ENCODE measurements around the gene CBARP.

Gene CBARP

DNA sequence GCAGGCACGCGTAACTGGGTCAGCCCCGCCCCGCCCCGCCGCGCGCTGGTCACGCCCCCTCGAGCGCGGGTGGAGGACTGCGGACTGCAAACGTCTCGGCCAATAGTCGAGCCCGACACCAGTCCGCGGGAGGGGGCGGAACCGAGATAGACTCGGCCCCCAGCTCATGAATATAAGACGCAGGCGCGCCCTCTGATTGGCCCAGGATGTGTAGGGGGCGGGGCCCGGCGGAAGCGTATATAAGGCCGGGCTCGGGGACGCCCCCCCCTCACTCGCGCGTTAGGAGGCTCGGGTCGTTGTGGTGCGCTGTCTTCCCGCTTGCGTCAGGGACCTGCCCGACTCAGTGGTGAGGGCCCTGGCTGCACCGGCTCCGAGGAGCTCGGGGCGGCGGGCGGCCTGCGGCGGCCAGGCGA lies 31.3 kb upstream of the CBARP start, which contains the start of gene CIRBP:
CIRBP (plus strand) TSS at position 268 of the 413 bp plus-strand sequence. CDS start 1,602 bp downstream, outside the sequence.
- 0 to 1% methylated on average over 50 of the region's 50 CpGs for WGBS, 2 experiments
- Histone ChIP-seq H3K36me3 (ENCODE audit: control insufficient read depth, insufficient read depth, low read length) (peaks cover 27% of the 10 kb centered on the region), H3K4me1 (ENCODE audit: control insufficient read depth, insufficient read depth, low read length) (peaks cover 54% of the 10 kb centered on the region), H3K27ac (ENCODE audit: insufficient read depth, low read depth, low read length, poor library complexity, severe bottlenecking) (peak within 1 kb of the TSS; percentile 97), H3K27me3 (ENCODE audit: control insufficient read depth, insufficient read depth, low read length, poor library complexity, severe bottlenecking) (peaks cover 16% of the 10 kb centered on the region), H3K9me3 (ENCODE audit: control insufficient read depth, low read length) (no peaks in the 10 kb centered on the region), H3K4me3 (ENCODE audit: insufficient read depth, low read depth, low read length) (peak within 1 kb of the TSS; percentile 68)

DNA sequence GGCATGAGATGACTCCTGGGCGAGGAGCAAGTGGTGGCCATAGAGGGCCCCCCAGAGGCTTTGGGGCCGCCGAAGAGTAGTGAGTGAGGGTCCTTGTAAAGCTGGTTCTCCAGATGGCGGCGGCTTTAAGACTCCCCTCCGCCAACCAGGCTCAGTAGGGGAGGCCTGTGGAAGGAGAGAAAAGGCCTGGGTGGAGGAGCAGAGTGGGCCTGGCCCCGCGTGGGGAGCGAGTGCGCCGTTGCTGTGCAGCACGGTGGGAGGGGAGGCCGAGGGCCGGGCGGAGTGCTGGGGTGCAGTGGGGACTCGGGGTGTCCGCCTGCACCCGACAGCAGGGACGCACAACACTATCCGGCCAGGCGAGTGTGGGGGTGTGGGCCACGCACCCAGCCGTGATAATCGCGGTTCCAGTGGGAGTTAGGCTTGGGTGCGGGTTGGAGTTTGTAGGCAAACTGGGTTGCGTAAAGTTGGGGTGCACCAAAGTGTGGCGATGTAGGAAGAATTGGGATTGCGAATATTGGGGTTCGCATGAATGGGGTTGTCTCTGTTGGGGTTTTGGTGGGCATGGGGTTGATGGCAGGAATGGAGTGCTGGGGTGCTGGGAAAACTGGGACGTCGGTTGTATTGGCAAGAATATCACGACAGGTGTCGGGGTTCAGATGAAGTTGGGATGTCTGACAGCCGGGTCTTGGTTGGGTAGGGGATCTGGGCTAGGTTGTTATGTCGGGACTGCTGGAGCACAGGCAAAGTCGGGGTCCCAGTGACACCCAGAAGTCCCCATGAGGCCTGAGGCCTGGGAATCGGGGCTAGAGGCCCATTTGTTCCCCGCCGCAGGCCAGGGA lies 30.6 kb upstream of the CBARP start:
- H3K36me3 ChIP-seq (ENCODE audit: control insufficient read depth, insufficient read depth, low read length), result peaks cover 22% of the 10 kb centered on the region
- H3K9me3 ChIP-seq (ENCODE audit: control insufficient read depth, low read length), result no peaks in the 10 kb centered on the region
- H3K4me3 ChIP-seq (ENCODE audit: insufficient read depth, low read depth, low read length), result peak overlapping the region; percentile 58
- H3K4me1 ChIP-seq (ENCODE audit: control insufficient read depth, insufficient read depth, low read length), result peaks cover 55% of the 10 kb centered on the region
- WGBS, 2 experiments, result 63 to 65% methylated on average over 40 of the region's 40 CpGs
- H3K27ac ChIP-seq (ENCODE audit: insufficient read depth, low read depth, low read length, poor library complexity, severe bottlenecking), result no peak overlapping the region
- H3K27me3 ChIP-seq (ENCODE audit: control insufficient read depth, insufficient read depth, low read length, poor library complexity, severe bottlenecking), result peaks cover 16% of the 10 kb centered on the region

DNA sequence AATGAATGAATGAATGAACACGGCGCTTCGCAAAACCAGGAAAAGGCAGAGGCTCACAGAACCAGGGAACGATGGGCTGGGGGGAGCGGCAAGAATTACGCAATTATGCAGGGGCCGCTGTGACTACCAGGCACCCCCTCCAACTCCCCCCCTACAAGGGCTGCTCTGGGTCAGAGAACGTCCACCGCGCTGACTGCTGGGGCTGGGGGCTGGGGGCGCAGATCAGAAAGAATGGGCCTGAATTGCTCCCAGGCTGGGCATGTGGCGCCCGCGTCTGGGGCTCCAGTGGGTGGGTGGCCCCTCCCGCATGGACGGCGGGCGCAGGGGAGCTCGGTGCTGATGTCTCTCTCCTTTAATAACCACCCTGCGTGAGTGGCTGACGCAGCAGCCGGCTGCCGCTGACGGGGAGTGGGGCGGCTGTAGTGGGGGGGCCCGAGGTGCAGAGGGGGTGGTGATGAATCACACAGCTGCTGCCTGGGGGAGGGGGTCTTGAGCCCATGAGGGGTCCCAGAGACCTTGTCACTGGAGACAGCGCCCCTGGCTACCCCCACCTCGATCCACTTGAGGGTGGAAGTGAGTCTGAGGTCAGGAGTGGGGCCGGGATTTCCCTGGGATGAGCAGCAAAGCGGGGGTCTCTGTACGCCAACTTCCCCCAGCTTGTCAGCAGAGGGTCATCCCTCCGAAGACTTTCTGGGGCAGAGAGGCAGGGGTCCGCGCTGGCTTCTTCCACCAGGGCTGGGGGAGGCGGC lies 29.8 kb upstream of the CBARP start:
- Histone ChIP-seq H3K4me3 (ENCODE audit: insufficient read depth, low read depth, low read length) (peak overlapping the region; percentile 58), H3K4me1 (ENCODE audit: control insufficient read depth, insufficient read depth, low read length) (peaks cover 55% of the 10 kb centered on the region), H3K9me3 (ENCODE audit: control insufficient read depth, low read length) (no peaks in the 10 kb centered on the region), H3K27ac (ENCODE audit: insufficient read depth, low read depth, low read length, poor library complexity, severe bottlenecking) (no peak overlapping the region), H3K27me3 (ENCODE audit: control insufficient read depth, insufficient read depth, low read length, poor library complexity, severe bottlenecking) (peaks cover 16% of the 10 kb centered on the region), H3K36me3 (ENCODE audit: control insufficient read depth, insufficient read depth, low read length) (peaks cover 14% of the 10 kb centered on the region)
- WGBS, 2 experiments, result 25% methylated on average over 35 of the region's 35 CpGs

DNA sequence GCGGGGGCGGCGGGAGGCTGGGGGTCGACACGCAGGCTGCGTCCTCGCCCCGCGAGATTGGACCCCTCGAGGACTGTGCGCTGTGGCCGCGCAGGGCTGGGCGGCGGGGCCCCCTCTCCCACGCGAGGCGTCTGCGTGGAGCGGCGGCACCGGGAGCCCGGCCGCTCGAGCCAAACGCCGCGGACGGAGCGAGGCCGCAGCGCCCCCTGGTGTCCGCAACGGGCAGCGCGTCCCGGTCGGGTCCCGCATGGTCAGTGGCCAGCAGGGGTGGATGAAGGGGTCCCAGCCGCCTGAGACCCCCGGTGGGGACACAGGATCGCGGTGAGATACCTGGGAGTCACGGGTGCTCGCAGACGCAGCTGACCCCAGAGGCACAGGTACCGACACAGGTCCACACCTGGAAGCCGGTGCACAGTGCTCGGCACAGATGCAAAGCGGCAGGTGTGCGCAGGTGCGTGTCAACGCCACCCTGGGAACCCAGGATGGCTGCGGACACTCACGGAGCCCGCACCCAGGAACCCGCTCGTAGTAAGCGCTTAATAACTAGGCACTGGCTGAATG lies 29.2 kb upstream of the CBARP start:
- peak overlapping the region; percentile 66 for H3K27ac ChIP-seq (ENCODE audit: insufficient read depth, low read depth, low read length, poor library complexity, severe bottlenecking)

DNA sequence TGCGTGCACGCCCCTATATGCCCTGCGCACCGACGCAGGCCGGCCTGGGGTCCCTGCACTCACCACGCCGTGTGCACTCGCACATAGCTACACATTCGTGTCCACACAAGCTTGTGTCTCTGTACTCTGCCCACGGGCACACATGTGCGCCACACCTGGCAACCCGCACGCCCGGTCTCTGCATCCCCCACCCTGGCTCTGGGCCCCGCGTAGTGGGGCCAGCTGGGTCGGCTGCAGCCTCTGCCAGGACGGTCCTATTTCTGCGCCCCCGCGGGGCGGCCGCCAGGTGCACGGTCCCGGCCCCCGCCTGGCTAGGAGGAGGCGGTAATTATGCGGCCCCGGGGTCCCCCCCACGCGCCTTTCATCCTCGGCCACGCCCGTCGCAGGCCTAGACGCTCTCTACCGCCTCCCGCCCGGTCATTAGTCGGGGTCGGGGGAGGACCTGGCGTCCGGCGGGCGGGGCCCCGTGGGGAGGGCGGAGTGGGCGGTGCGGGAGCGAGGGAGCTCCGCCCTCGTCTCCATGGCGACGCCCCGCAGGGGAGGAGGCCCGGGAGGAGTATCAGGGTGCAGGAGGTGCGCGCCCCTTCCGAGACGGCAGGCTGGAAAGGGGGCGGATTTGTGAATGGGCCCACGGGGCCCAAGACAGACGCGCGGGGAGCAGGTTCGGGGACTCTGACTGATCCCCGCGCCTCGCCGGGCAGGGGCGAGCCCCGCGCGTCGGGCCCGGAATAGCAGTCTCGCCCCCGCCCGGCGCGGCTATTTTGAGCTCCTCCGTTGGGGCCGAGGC lies 28.5 kb upstream of the CBARP start:
- Histone ChIP-seq H3K4me1 (ENCODE audit: control insufficient read depth, insufficient read depth, low read length) (peaks cover 66% of the 10 kb centered on the region), H3K36me3 (ENCODE audit: control insufficient read depth, insufficient read depth, low read length) (peaks cover 2% of the 10 kb centered on the region), H3K4me3 (ENCODE audit: insufficient read depth, low read depth, low read length) (peak overlapping the region; percentile 58), H3K27me3 (ENCODE audit: control insufficient read depth, insufficient read depth, low read length, poor library complexity, severe bottlenecking) (peaks cover 16% of the 10 kb centered on the region), H3K9me3 (ENCODE audit: control insufficient read depth, low read length) (no peaks in the 10 kb centered on the region), H3K27ac (ENCODE audit: insufficient read depth, low read depth, low read length, poor library complexity, severe bottlenecking) (peak overlapping the region; percentile 66)
- WGBS, 2 experiments, result 1 to 2% methylated on average over 84 of the region's 84 CpGs

More for the DNA sequence above, 29.2 kb upstream of the CBARP start:
- H3K9me3 ChIP-seq (ENCODE audit: control insufficient read depth, low read length), result no peaks in the 10 kb centered on the region
- 2% methylated on average over 59 of the region's 59 CpGs for WGBS, 2 experiments
- peaks cover 16% of the 10 kb centered on the region for H3K27me3 ChIP-seq (ENCODE audit: control insufficient read depth, insufficient read depth, low read length, poor library complexity, severe bottlenecking)
- peaks cover 9% of the 10 kb centered on the region for H3K36me3 ChIP-seq (ENCODE audit: control insufficient read depth, insufficient read depth, low read length)
- H3K4me3 ChIP-seq (ENCODE audit: insufficient read depth, low read depth, low read length), result peak overlapping the region; percentile 58
- peaks cover 61% of the 10 kb centered on the region for H3K4me1 ChIP-seq (ENCODE audit: control insufficient read depth, insufficient read depth, low read length)

DNA sequence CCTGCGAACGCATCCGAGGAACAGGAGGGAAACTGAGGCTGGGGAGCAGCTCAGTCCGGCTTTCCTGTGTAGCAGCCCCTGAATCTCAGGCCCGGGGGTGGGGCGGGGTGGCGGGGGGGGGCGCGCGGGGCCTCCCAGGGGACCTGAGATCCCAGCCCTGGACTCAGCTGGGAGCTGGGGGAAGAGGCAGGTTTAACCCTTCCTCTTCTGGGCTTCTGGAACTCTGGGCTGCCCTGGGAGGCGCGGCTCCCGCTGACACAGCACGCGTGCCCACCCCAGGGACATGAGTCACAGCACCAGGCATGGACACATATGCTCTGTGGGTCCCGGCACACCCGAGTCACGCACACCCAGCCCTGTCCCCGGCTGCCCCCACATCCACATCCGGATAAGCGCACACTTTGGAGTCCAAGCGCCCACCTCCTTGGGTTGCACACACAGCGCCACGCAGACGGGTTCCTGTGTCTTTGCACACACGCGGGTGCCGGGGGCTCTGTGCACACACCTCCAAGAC lies 27.9 kb upstream of the CBARP start:
- H3K9me3 ChIP-seq (ENCODE audit: control insufficient read depth, low read length), result no peaks in the 10 kb centered on the region
- peaks cover 61% of the 10 kb centered on the region for H3K4me1 ChIP-seq (ENCODE audit: control insufficient read depth, insufficient read depth, low read length)
- H3K36me3 ChIP-seq (ENCODE audit: control insufficient read depth, insufficient read depth, low read length), result no peaks in the 10 kb centered on the region
- H3K4me3 ChIP-seq (ENCODE audit: insufficient read depth, low read depth, low read length), result peak overlapping the region; percentile 58
- whole genome bisulfite sequencing, 2 experiments, result 6% methylated on average over 28 of the region's 28 CpGs
- peak overlapping the region; percentile 28 for H3K27ac ChIP-seq (ENCODE audit: insufficient read depth, low read depth, low read length, poor library complexity, severe bottlenecking)
- peaks cover 16% of the 10 kb centered on the region for H3K27me3 ChIP-seq (ENCODE audit: control insufficient read depth, insufficient read depth, low read length, poor library complexity, severe bottlenecking)

DNA sequence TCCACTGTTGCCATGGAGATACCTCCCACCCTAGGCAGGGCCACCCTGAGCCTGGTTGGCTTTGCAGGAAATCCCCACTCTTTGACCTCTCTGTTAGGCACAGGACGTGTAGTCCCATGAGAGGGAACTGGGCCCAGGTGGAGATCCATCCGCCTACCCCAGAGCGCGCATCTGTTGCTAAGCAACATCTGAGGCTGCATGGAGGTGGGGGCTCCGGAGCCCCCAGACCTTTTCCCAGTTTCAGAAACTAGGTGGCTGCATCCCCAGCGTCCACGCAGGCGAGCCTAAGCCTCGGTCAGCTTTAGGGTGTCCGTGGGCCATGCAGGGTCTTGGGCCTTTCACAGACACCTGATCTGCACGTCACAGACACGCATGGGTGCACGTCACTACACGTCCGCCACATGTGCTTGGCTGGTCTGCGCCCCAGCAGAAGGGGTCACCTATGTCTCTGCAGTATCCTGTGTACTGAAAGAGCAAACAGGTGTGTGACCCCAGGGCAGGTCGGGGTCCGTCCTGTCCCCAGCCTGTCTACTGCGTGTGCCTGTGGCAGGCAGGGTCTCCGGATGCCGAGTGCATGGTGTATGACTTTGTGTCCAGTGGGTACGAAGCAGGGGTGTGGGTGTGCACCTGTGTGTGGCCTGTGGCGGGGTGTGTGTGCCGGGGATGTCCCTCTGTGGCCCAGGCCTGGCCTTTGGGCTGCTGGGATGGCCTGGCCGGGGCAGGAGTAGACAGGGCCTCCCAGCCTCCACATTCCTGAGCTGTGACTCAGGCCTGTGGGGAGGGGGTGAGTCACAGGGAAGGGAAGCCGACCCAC lies 27.2 kb upstream of the CBARP start:
- Histone ChIP-seq H3K36me3 (ENCODE audit: control insufficient read depth, insufficient read depth, low read length) (no peaks in the 10 kb centered on the region), H3K27ac (ENCODE audit: insufficient read depth, low read depth, low read length, poor library complexity, severe bottlenecking) (peak overlapping the region; percentile 77), H3K27me3 (ENCODE audit: control insufficient read depth, insufficient read depth, low read length, poor library complexity, severe bottlenecking) (peaks cover 16% of the 10 kb centered on the region), H3K4me3 (ENCODE audit: insufficient read depth, low read depth, low read length) (no peak overlapping the region), H3K4me1 (ENCODE audit: control insufficient read depth, insufficient read depth, low read length) (peaks cover 61% of the 10 kb centered on the region), H3K9me3 (ENCODE audit: control insufficient read depth, low read length) (no peaks in the 10 kb centered on the region)
- 66 to 68% methylated on average over 26 of the region's 26 CpGs for WGBS, 2 experiments

DNA sequence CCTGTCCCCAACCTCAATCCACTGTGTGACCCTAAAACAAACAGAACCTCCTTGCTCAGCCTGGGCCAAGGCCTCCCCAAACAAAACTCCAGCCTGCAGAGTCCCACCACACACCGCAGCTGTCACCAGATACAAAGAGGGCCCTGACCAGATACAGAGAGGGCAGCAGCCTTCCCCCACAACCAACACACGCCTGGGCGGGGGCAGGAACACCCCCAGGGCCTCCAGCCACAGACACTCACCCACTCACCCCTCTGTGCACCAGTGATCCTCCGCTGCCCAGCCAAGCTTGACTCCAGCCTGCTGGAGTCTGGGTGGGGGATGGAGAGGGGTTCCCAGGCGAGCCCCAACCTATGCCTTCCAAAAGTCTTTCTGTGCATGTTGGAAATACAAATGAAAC lies 25.4 kb upstream of the CBARP start:
- Histone ChIP-seq H3K4me1 (ENCODE audit: control insufficient read depth, insufficient read depth, low read length) (peaks cover 67% of the 10 kb centered on the region), H3K36me3 (ENCODE audit: control insufficient read depth, insufficient read depth, low read length) (no peaks in the 10 kb centered on the region), H3K27me3 (ENCODE audit: control insufficient read depth, insufficient read depth, low read length, poor library complexity, severe bottlenecking) (peaks cover 13% of the 10 kb centered on the region), H3K9me3 (ENCODE audit: control insufficient read depth, low read length) (no peaks in the 10 kb centered on the region), H3K4me3 (ENCODE audit: insufficient read depth, low read depth, low read length) (no peak overlapping the region), H3K27ac (ENCODE audit: insufficient read depth, low read depth, low read length, poor library complexity, severe bottlenecking) (no peak overlapping the region)
- 69% methylated on average over 5 of the region's 5 CpGs for WGBS, 2 experiments

DNA sequence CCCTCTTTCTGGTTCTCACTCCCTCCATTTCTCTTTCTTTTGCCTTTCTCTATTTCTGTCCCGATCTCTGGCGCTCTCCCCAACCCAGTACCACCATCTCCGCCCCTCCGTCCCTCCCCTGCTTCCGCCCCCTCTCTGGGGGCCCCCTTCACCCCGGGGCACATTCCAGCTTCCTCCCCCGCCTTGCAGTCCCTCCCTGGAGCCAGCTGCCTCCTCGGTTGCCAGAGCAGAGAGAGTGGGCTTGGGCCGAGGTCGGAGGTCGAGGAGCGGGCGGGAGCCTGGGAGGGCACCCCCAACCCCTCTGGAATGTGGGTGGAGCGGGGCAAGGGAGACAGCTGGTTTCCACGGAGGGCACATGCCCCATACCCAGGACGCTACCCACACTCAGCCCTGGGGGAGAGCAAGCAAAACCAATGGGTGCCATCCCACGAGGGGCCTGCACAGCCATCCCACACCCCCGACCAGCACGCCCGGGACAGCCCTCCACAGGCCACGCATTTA lies 24.9 kb upstream of the CBARP start:
- Histone ChIP-seq H3K4me3 (ENCODE audit: insufficient read depth, low read depth, low read length) (peak overlapping the region; percentile 71), H3K27ac (ENCODE audit: insufficient read depth, low read depth, low read length, poor library complexity, severe bottlenecking) (peak overlapping the region; percentile 13), H3K36me3 (ENCODE audit: control insufficient read depth, insufficient read depth, low read length) (no peaks in the 10 kb centered on the region), H3K27me3 (ENCODE audit: control insufficient read depth, insufficient read depth, low read length, poor library complexity, severe bottlenecking) (peaks cover 8% of the 10 kb centered on the region), H3K4me1 (ENCODE audit: control insufficient read depth, insufficient read depth, low read length) (peaks cover 67% of the 10 kb centered on the region), H3K9me3 (ENCODE audit: control insufficient read depth, low read length) (no peaks in the 10 kb centered on the region)
- WGBS, 2 experiments, result 39 to 41% methylated on average over 21 of the region's 21 CpGs
